GM12878 (cell line): Measurements from ENCODE around the gene RAF1. TPM values are rescaled to one million over a fixed set of nuclear protein-coding genes. Genes with fewer than 3 reads are reported as not detected.
A peak's percentile ranks its signal among the peaks of the same experiment; 100 is the strongest.

Source experiments
- ATAC-seq: fragments of 200-7000 bp; cut with Tn5 transposase; 3 replicates; pipeline ENCODE4 v1.9.1; 2020; ENCODE audit warnings: mild to moderate bottlenecking, moderate library complexity
- BruUV-seq: library from RNA; stranded (reverse); fragments of 400-500 nt; replicated peaks from 2 replicates; lab custom pipeline; 2021; lab: Mats Ljungman, UMichigan
- CTCF ChIA-PET: fragments of 300-600 bp; sonication (Branson Sonifier 250); formaldehyde crosslinking; extraction: SDS; loops from one replicate; lab custom pipeline; 2021; ENCODE audit warnings: inconsistent platforms; lab: Yijun Ruan, JAX
- POLR2A ChIA-PET: fragments of 350-600 bp; formaldehyde crosslinking; extraction: SDS; loops from one replicate; lab custom pipeline; 2021; ENCODE audit warnings: inconsistent platforms; lab: Charles Lee
- RAD21 ChIA-PET: fragments of 300-600 bp; sonication (Branson Sonifier 250); formaldehyde crosslinking; loops from one replicate; lab custom pipeline; 2023; ENCODE audit warnings: antibody characterized with exemption; ENCODE audit not compliant: unreplicated experiment; lab: Charles Lee
- SMC1A ChIA-PET: fragments of 300-600 bp; sonication (Branson Sonifier 250); formaldehyde crosslinking; loops from one replicate; lab custom pipeline; 2023; ENCODE audit not compliant: unreplicated experiment, uncharacterized antibody; lab: Charles Lee
- DNase-seq: peaks from one replicate; pipeline ENCODE4 v3.0.0-alpha.2; 2011; ENCODE audit warnings: low read depth, low spot score
- FAIRE-seq: peaks from 3 replicates; lab custom pipeline; 2011; peaks lifted over from hg19 to GRCh38; lab: Jason Lieb, UNC
- H2AFZ ChIP-seq: 2 replicates; pipeline ENCODE4 v1.6.0; 2011; ENCODE audit warnings: low read depth, low read length, control low read depth; ENCODE audit not compliant: control insufficient read depth
- H3K27ac ChIP-seq: 2 replicates; pipeline ENCODE4 v1.5.1; 2011; ENCODE audit warnings: control low read depth; ENCODE audit not compliant: control insufficient read depth, insufficient read depth
- H3K27me3 ChIP-seq, 2 experiments: replicated peaks in 1 of 2; 2 replicates each; pipeline versions ENCODE4 v1.6.0 to v1.6.1; 2011; ENCODE audit warnings: low read length in 1 of 2; ENCODE audit not compliant: control insufficient read depth in 2 of 2, insufficient read depth in 2 of 2
- H3K36me3 ChIP-seq, 2 experiments: 2 replicates each; pipeline ENCODE4 v1.5.1; 2011; ENCODE audit warnings: low read length in 1 of 2; ENCODE audit not compliant: control insufficient read depth in 2 of 2, insufficient read depth in 2 of 2
- H3K4me1 ChIP-seq: 2 replicates; pipeline ENCODE4 v1.6.1; 2011; ENCODE audit warnings: mild to moderate bottlenecking, low read length, moderate library complexity, mixed read lengths; ENCODE audit not compliant: control insufficient read depth, insufficient read depth
- H3K4me2 ChIP-seq: 2 replicates; pipeline ENCODE4 v1.6.0; 2011; ENCODE audit warnings: control low read depth; ENCODE audit not compliant: control insufficient read depth, insufficient read depth
- H3K4me3 ChIP-seq: fragments of 200-600 bp; sonication (generic); 2 replicates; pipeline ENCODE4 v1.5.1; 2016
- H3K79me2 ChIP-seq: 2 replicates; pipeline ENCODE4 v1.6.0; 2011; ENCODE audit warnings: low read length; ENCODE audit not compliant: control insufficient read depth, insufficient read depth
- H3K9ac ChIP-seq: 2 replicates; pipeline ENCODE4 v1.8.0; 2011; ENCODE audit warnings: low read length, control low read depth, mixed read lengths; ENCODE audit not compliant: control insufficient read depth, insufficient read depth
- H3K9me3 ChIP-seq: replicated peaks from 3 replicates; pipeline ENCODE4 v1.5.1; 2011; ENCODE audit warnings: mild to moderate bottlenecking, low read length; ENCODE audit not compliant: control insufficient read depth, insufficient read depth
- H4K20me1 ChIP-seq: 2 replicates; pipeline ENCODE4 v1.6.0; 2011; ENCODE audit not compliant: control insufficient read depth, insufficient read depth
- EP300 ChIP-seq, 2 experiments: fragments of 150-350 bp in 1 of 2; IDR thresholded peaks; 2 replicates each; pipeline ENCODE4 v1.6.1; 2011 to 2012; ENCODE audit warnings: low read depth in 2 of 2, low read length in 2 of 2, borderline replicate concordance in 1 of 2, improper control_type of control experiment in 1 of 2, inconsistent platforms in 1 of 2; ENCODE audit not compliant: control insufficient read depth in 1 of 2
- JUNB ChIP-seq: IDR thresholded peaks from 2 replicates; pipeline ENCODE4 v1.6.1; 2016; ENCODE audit warnings: antibody characterized with exemption, mild to moderate bottlenecking
- MEF2A ChIP-seq: IDR thresholded peaks from 2 replicates; pipeline ENCODE4 v1.6.1; 2011; ENCODE audit warnings: low read depth, mild to moderate bottlenecking, low read length, moderate library complexity; ENCODE audit not compliant: insufficient read depth
- MTA2 ChIP-seq: fragments of 450-650 bp; IDR thresholded peaks from 2 replicates; pipeline ENCODE4 v1.6.1; 2016; ENCODE audit warnings: low read depth, mild to moderate bottlenecking, moderate library complexity
- NFIC ChIP-seq: IDR thresholded peaks from 2 replicates; pipeline ENCODE4 v1.6.1; 2012; ENCODE audit warnings: low read depth, mild to moderate bottlenecking, inconsistent platforms, low read length, moderate library complexity
- NFYA ChIP-seq: IDR thresholded peaks from 2 replicates; pipeline ENCODE4 v1.6.1; 2011; ENCODE audit warnings: low read depth, mild to moderate bottlenecking, low read length, improper control_type of control experiment, borderline replicate concordance
- RUNX3 ChIP-seq: IDR thresholded peaks from 2 replicates; pipeline ENCODE4 v1.6.1; 2012; ENCODE audit warnings: low read length, inconsistent platforms
- WGBS: methylation state at CpG from one replicate; pipeline ENCODE4 v1.1.6; 2016; ENCODE audit warnings: low lambda C conversion rate; ENCODE audit not compliant: insufficient replicate concordance, insufficient coverage; ENCODE audit errors: missing lambda C conversion rate; 5-methylcytosine and 5-hydroxymethylcytosine counted together
- in situ Hi-C: fragments of 300-500 bp; cut with MboI; formaldehyde crosslinking; loops from 9 replicates; pipeline ENCODE4 v1.14.3; 2018; ENCODE audit warnings: mixed read lengths
- intact Hi-C: fragments of 100-400 bp; cut with micrococcal nuclease; formaldehyde crosslinking; loops from one replicate; pipeline ENCODE4 v1.14.2; 2022; ENCODE audit not compliant: unreplicated experiment
- polyA plus RNA-seq, 11 experiments: library from polyadenylated mRNA; depleted of rRNA in 4 of 11; unstranded in 6 of 11; stranded (reverse) in 5 of 11; fragments of >200 nt; fragmentation: Nextera tagmentation in 4 of 11; fragmentation: Illumina TruSeq in 1 of 11; extraction: Ambion mirVana in 4 of 11; extraction: Trizol in 1 of 11; gene quantifications; 1 replicate in 1 of 11; 2 replicates in 10 of 11; pipeline versions ENCODE4 v1.2.1 to v1.2.3, GENCODE V29; 2011 to 2016; ENCODE audit warnings: inconsistent platforms in 2 of 11, missing spikeins in 2 of 11, low read depth in 1 of 11
- total RNA-seq, 4 experiments: library from RNA; depleted of rRNA in 3 of 4; stranded (reverse); fragments of >200 nt in 3 of 4; fragmentation: Illumina TruSeq in 1 of 4; extraction: Trizol in 1 of 4; gene quantifications; 2 replicates each; pipeline versions ENCODE4 v1.2.1 to v1.2.3, GENCODE V29; 2013 to 2021
- TF ChIP-seq, protein P1 (sequence below): fragments of 450-650 bp; IDR thresholded peaks from 2 replicates; pipeline ENCODE4 v1.6.1; 2016; ENCODE audit warnings: mild to moderate bottlenecking, moderate library complexity, borderline replicate concordance

RAF1 gene
- total and polyA plus RNA-seq, 10 of the 15 experiments (the other 5 are each of a cell fraction or from before 2014, with no cell fraction given): 20.4 to 151 (median 77.8) TPM

DNA sequence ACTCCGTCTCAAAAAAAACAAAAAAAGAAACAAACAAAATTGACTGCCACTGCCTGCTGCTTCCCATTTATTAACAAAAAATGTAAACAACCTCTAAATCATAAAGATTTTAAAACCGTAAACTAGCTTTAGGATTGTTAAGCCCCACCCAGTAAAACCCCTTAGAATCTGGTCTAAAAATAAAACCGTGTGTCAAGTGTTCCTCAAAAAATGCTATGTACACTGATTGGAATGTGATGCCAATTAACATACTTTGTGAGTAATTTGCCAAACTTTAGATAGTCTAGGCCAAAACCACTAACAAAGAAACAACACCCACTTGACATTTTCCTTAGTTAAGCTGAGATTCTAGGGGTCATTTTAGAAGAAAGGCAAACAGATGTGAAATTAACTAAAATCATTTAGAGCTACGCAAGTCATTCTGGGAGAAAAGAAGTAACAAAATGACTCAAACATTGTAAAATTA, 5.3 kb downstream of the RAF1 start:
- no peaks in the 10 kb centered on the region for H3K9me3 ChIP-seq
- H3K27ac ChIP-seq: peak overlapping the region; percentile 42
- TF ChIP-seq RUNX3: peak; percentile 45; the same call in 1 of the 2 replicates
- TF ChIP-seq, protein P1, sequence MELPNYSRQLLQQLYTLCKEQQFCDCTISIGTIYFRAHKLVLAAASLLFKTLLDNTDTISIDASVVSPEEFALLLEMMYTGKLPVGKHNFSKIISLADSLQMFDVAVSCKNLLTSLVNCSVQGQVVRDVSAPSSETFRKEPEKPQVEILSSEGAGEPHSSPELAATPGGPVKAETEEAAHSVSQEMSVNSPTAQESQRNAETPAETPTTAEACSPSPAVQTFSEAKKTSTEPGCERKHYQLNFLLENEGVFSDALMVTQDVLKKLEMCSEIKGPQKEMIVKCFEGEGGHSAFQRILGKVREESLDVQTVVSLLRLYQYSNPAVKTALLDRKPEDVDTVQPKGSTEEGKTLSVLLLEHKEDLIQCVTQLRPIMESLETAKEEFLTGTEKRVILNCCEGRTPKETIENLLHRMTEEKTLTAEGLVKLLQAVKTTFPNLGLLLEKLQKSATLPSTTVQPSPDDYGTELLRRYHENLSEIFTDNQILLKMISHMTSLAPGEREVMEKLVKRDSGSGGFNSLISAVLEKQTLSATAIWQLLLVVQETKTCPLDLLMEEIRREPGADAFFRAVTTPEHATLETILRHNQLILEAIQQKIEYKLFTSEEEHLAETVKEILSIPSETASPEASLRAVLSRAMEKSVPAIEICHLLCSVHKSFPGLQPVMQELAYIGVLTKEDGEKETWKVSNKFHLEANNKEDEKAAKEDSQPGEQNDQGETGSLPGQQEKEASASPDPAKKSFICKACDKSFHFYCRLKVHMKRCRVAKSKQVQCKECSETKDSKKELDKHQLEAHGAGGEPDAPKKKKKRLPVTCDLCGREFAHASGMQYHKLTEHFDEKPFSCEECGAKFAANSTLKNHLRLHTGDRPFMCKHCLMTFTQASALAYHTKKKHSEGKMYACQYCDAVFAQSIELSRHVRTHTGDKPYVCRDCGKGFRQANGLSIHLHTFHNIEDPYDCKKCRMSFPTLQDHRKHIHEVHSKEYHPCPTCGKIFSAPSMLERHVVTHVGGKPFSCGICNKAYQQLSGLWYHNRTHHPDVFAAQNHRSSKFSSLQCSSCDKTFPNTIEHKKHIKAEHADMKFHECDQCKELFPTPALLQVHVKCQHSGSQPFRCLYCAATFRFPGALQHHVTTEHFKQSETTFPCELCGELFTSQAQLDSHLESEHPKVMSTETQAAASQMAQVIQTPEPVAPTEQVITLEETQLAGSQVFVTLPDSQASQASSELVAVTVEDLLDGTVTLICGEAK: no peak
- peak; percentile 64; the same call in 1 of the 2 replicates for TF ChIP-seq NFIC
- 0 out of 4 replicates have a peak, but pooled peaks of 1 of the 2 experiments have one; percentile 12 for TF ChIP-seq EP300 (IDR thresholded peaks at IDR 0.05; ENCODE audit: borderline replicate concordance in 1 of 2, control insufficient read depth in 1 of 2, low read depth in 2 of 2, low read length in 2 of 2)
- peak; percentile 88 for TF ChIP-seq JUNB
- no peak for TF ChIP-seq NFYA
- TF ChIP-seq MEF2A: 0 out of 2 replicates have a peak, but pooled peaks have one; percentile 10
- TF ChIP-seq MTA2: peak; percentile 60
- WGBS: 46% methylated on average over 4 of the region's 4 CpGs
- ChIA-PET CTCF (interaction anchor here (1.5 to 5.4 kb wide), 3 partner anchors 10 to 80 kb away, joined by 4 to 30 read pairs (median 4); no protein-coding TSS in a partner anchor), SMC1A (interaction anchor here (1.7 to 7.5 kb wide), 6 partner anchors 10 to 105 kb away, joined by 6 to 140 read pairs (median 23); partner anchors contain the start of gene MKRN2), RAD21 (interaction anchor here (0.9 to 5.4 kb wide), 5 partner anchors 10 to 173 kb away, joined by 3 to 72 read pairs (median 3); no protein-coding TSS in a partner anchor), POLR2A (interaction anchor here (9.5 kb wide), 1 partner anchor 11 kb away, joined by 125 read pairs; no protein-coding TSS in a partner anchor)
- intact Hi-C loops (no loop called here), in situ Hi-C loops (no loop called here)
- ATAC-seq (no peak), DNase-seq (no peak), FAIRE-seq (no peak)
- peak overlapping the region; percentile 4; the same call in 1 of the 2 replicates for H3K9ac ChIP-seq
- peaks cover 3% of the 10 kb centered on the region for H4K20me1 ChIP-seq
- H3K27me3 ChIP-seq: no peaks in the 10 kb centered on the region
- no peak overlapping the region for H2AFZ ChIP-seq
- no peak overlapping the region; the same call in 1 of the 2 replicates for H3K4me3 ChIP-seq
- peaks cover 14% of the 10 kb centered on the region for H3K4me1 ChIP-seq
- peak overlapping the region; percentile 69 for H3K4me2 ChIP-seq
- no TSS peak for BruUV-seq
- H3K36me3 ChIP-seq: no peaks in the 10 kb centered on the region
- peaks cover 96% of the 10 kb centered on the region for H3K79me2 ChIP-seq
